Body of pancreas (tissue), 4 donors: ENCODE results near the gene P2RY8. TPM values are rescaled to one million over a fixed set of nuclear protein-coding genes. Genes with fewer than 3 reads are reported as not detected.
"Not testable (repeated sequence)": the region's sequence is repeated elsewhere in the genome, so short reads cannot be mapped to it uniquely, and the experiment has no call there.

Source experiments
- ATAC-seq: fragments of 150-250 bp; one replicate; pipeline ENCODE4 v1.9.1; 2016
- DNase-seq, 4 donors: peaks; one replicate each; pipeline ENCODE4 v3.0.0-alpha.2; 2019
- H3K27ac ChIP-seq, 4 donors: fragments of 200-600 bp; sonication (generic); 1 replicate in 3 of 4; 2 replicates in 1 of 4; pipeline versions ENCODE4 v1.5.1 to v1.6.1; 2016 to 2019; ENCODE audit warnings: mild to moderate bottlenecking in 1 of 4, mixed read lengths in 1 of 4, moderate library complexity in 1 of 4
- H3K27me3 ChIP-seq, 2 donors: fragments of 200-600 bp; sonication (generic); one replicate each; pipeline ENCODE4 v1.6.0; 2016; ENCODE audit warnings: mild to moderate bottlenecking in 1 of 2
- H3K36me3 ChIP-seq, 2 donors: fragments of 200-600 bp; sonication (generic); replicated peaks in 1 of 2; 2 replicates each; pipeline ENCODE4 v1.5.1; 2016; ENCODE audit warnings: low read depth in 2 of 2; ENCODE audit not compliant: insufficient read depth in 1 of 2
- H3K4me1 ChIP-seq: fragments of 200-600 bp; sonication (generic); one replicate; pipeline ENCODE4 v1.6.0; 2016
- H3K4me3 ChIP-seq, 2 donors: fragments of 200-600 bp; sonication (generic); 1 replicate in 1 of 2; 2 replicates in 1 of 2; pipeline ENCODE4 v1.5.1; 2016 to 2019
- H3K9me3 ChIP-seq, 3 donors: fragments of 200-600 bp; sonication (generic); 1 replicate in 2 of 3; 2 replicates in 1 of 3; pipeline ENCODE4 v1.5.1; 2016
- POLR2A ChIP-seq, 3 donors: fragments of 450-650 bp; IDR thresholded peaks; one replicate each; pipeline ENCODE4 v1.6.1; 2016; ENCODE audit warnings: antibody characterized with exemption in 3 of 3, mild to moderate bottlenecking in 2 of 3
- WGBS, 2 donors: methylation state at CpG; one replicate each; pipeline ENCODE4 v1.1.5; 2017; 5-methylcytosine and 5-hydroxymethylcytosine counted together
- intact Hi-C: fragments of 100-400 bp; cut with DNase I; formaldehyde crosslinking; loops from one replicate; pipeline ENCODE4 v1.15.1; 2023
- total RNA-seq, 2 donors: library from RNA; depleted of rRNA; stranded (reverse); fragments of >200 nt; gene quantifications; one replicate each; pipeline ENCODE4 v1.1.0, GENCODE V29; 2016
- TF ChIP-seq, protein P1 (sequence below), 7 experiments: fragments of 450-650 bp in 4 of 7; fragments of 200-600 bp in 3 of 7; sonication (generic) in 3 of 7; IDR thresholded peaks; one replicate each; pipeline ENCODE4 v1.5.1; 2016 to 2019; ENCODE audit warnings: antibody characterized with exemption in 7 of 7

The P2RY8 gene
- total RNA-seq, 2 donors from 2014 or later: 0.66 to 0.78 TPM

DNA sequence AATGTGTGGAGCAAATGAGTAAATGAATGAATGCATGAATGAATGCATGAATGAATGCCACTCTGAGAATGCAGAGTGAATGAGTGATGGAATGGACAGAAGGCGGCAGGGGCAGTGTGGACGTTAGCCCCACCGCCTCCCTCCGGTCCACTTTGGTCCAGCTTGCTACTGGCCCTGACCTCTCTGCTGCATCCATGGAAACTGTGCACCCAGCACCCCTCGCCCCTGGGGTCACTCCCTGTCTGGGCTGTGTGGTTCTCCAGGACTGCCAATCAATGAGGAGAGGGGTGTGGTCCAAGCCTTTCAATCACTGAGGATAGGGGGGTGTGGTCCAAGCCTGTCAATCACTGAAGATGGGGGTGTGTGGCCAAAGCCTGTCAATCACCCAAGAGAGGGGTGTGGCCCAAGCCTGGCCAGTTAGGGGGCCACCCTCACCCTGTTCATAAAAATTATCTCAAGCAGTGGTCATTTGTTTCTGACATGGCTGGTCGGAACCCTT, 45.1 kb downstream of the P2RY8 start:
- Histone ChIP-seq H3K4me1 (no peaks in the 10 kb centered on the region), H3K36me3 (no peaks in the 10 kb centered on the region), H3K4me3 (no peak overlapping the region), H3K27ac (no peak overlapping the region), H3K27me3 (no peaks in the 10 kb centered on the region), H3K9me3 (no peaks in the 10 kb centered on the region)
- intact Hi-C loops: no loop called here
- TF ChIP-seq, protein P1, sequence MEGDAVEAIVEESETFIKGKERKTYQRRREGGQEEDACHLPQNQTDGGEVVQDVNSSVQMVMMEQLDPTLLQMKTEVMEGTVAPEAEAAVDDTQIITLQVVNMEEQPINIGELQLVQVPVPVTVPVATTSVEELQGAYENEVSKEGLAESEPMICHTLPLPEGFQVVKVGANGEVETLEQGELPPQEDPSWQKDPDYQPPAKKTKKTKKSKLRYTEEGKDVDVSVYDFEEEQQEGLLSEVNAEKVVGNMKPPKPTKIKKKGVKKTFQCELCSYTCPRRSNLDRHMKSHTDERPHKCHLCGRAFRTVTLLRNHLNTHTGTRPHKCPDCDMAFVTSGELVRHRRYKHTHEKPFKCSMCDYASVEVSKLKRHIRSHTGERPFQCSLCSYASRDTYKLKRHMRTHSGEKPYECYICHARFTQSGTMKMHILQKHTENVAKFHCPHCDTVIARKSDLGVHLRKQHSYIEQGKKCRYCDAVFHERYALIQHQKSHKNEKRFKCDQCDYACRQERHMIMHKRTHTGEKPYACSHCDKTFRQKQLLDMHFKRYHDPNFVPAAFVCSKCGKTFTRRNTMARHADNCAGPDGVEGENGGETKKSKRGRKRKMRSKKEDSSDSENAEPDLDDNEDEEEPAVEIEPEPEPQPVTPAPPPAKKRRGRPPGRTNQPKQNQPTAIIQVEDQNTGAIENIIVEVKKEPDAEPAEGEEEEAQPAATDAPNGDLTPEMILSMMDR (IDR thresholded peaks at IDR 0.05): no peak
- TF ChIP-seq POLR2A (IDR thresholded peaks at IDR 0.05): no peak
- DNase-seq (no peak), ATAC-seq (no peak)
- 75 to 81% methylated on average over 6 of the region's 6 CpGs for WGBS, 2 donors

DNA sequence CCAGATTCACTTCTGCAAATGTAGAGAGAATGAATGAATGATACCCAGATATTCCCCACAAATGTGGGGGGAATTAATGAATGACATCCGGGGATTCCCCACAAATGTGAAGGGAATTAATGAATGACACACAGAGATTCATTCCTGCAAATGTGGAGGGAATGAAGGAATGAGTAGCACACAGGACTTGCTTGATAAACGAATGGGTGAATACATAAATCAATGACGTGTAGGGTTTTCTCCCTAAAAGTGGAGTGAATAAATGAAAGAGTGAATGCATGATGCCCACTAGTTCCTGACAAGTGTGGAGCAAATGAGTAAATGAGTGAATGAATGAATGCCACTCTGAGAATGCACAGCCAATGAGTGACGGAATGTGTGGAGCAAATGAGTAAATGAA, 45.7 kb downstream of the P2RY8 start:
- H3K4me1 ChIP-seq, DNase-seq, H3K27me3 ChIP-seq, H3K9me3 ChIP-seq, intact Hi-C loops, H3K36me3 ChIP-seq, H3K27ac ChIP-seq, H3K4me3 ChIP-seq, ATAC-seq: not testable (repeated sequence)
- WGBS, 2 donors: 91 to 92% methylated on average over 4 of the region's 4 CpGs

DNA sequence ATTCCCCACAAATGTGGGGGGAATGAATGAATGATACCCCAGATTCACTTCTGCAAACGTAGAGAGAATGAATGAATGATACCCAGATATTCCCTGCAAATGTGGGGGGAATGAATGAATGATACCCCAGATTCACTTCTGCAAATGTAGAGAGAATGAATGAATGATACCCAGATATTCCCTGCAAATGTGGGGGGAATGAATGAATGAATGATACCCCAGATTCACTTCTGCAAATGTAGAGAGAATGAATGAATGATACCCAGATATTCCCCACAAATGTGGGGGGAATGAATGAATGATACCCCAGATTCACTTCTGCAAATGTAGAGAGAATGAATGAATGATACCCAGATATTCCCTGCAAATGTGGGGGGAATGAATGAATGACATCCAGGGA, 46.3 kb downstream of the P2RY8 start:
- H3K4me1 ChIP-seq, H3K27ac ChIP-seq, H3K27me3 ChIP-seq, ATAC-seq, DNase-seq, H3K36me3 ChIP-seq, H3K4me3 ChIP-seq, intact Hi-C loops, H3K9me3 ChIP-seq: not testable (repeated sequence)
- WGBS, 2 donors: 44 to 50% methylated on average over 1 of the region's 1 CpG

DNA sequence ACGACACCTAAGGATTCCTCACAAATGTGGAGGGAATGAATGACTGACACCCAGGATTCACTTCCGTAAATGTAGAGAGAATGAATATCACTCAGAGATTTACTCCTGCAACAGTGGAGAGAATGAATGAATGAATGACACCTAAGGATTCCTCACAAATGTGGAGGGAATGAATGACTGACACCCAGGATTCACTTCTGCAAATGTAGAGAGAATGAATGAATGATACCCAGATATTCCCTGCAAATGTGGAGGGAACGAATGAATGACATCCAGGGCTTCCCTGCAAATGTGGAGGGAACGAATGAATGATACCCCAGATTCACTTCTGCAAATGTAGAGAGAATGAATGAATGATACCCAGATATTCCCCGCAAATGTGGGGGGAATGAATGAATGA, 47.6 kb downstream of the P2RY8 start:
- H3K4me1 ChIP-seq, H3K9me3 ChIP-seq, ATAC-seq, H3K27me3 ChIP-seq, H3K4me3 ChIP-seq, intact Hi-C loops, DNase-seq, H3K27ac ChIP-seq, H3K36me3 ChIP-seq: not testable (repeated sequence)
- 57 to 58% methylated on average over 5 of the region's 5 CpGs for WGBS, 2 donors

DNA sequence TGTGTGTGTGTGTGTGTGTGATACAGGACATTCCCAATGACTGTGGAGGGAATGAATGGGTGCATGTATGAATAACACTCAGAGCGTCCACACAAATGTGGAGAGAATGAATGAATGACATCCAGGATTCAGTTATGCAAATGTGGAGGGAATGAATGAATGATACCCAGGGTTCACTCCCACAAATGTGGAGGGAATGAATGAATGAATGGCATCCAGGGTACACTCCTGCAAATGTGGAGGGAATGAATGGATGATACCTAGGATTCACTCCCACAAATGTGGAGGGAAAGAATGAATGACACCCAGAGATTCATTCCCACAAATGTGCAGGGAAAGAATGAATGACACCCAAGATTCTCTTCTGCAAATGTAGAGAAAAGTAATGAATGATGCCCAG, 48.2 kb downstream of the P2RY8 start:
- DNase-seq (no peak), ATAC-seq (no peak)
- Histone ChIP-seq H3K9me3 (no peaks in the 10 kb centered on the region), H3K4me1 (no peaks in the 10 kb centered on the region), H3K4me3 (no peak overlapping the region), H3K36me3 (no peaks in the 10 kb centered on the region), H3K27ac (no peak overlapping the region), H3K27me3 (no peaks in the 10 kb centered on the region)
- TF ChIP-seq, protein P1 (IDR thresholded peaks at IDR 0.05): no peak
- no peak for TF ChIP-seq POLR2A (IDR thresholded peaks at IDR 0.05)
- intact Hi-C loops: no loop called here
- WGBS, 2 donors: 65 to 93% methylated on average over 1 of the region's 1 CpG

DNA sequence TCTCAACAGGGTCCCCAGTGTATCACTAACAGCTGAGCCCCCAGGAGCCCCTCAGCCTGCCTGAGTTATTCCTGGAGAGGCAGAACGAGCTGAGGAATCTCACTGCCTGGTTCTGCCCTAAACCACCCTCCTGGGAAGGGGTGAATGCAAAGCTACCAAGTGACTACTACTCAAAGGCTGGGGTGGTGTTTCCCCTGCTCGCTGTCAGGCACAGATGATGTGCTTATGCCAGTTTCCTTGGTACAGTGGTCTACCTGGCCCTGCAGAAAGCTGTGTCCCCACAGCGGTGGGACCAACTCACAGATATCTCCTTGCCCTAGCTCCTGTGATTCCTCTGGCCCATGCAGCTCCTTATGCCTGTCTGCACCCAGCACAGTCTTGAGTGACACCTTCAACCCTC, 48.8 kb downstream of the P2RY8 start:
- Histone ChIP-seq H3K27me3 (no peaks in the 10 kb centered on the region), H3K27ac (no peak overlapping the region), H3K4me1 (no peaks in the 10 kb centered on the region), H3K4me3 (no peak overlapping the region), H3K36me3 (no peaks in the 10 kb centered on the region), H3K9me3 (no peaks in the 10 kb centered on the region)
- WGBS, 2 donors: 74 to 79% methylated on average over 3 of the region's 3 CpGs
- intact Hi-C loops: no loop called here
- ATAC-seq: no peak
- TF ChIP-seq POLR2A (IDR thresholded peaks at IDR 0.05): no peak
- TF ChIP-seq, protein P1 (IDR thresholded peaks at IDR 0.05): no peak
- no peak for DNase-seq
